SJCRH30 (cell line): ENCODE measurements around the gene NMB. TPM values are rescaled to one million over a fixed set of nuclear protein-coding genes. Genes with fewer than 3 reads are reported as not detected.
"Not testable (repeated sequence)": the region's sequence is repeated elsewhere in the genome, so short reads cannot be mapped to it uniquely, and the experiment has no call there.

Experiments
- DNase-seq, 2 experiments: peaks; one replicate each; pipeline ENCODE4 v3.0.0-alpha.2; 2015 to 2020
- H3K27ac ChIP-seq: fragments of 250-450 bp; sonication (Bioruptor Pico); 2 replicates; pipeline ENCODE4 v1.5.1; 2020; ENCODE audit warnings: mild to moderate bottlenecking, moderate library complexity
- H3K27me3 ChIP-seq: fragments of 250-450 bp; sonication (Bioruptor Pico); 2 replicates; pipeline ENCODE4 v1.5.1; 2020; ENCODE audit warnings: mild to moderate bottlenecking, moderate library complexity
- H3K36me3 ChIP-seq: fragments of 250-450 bp; sonication (Bioruptor Pico); 2 replicates; pipeline ENCODE4 v1.5.1; 2020; ENCODE audit warnings: mild to moderate bottlenecking, moderate library complexity
- H3K4me1 ChIP-seq: fragments of 250-450 bp; sonication (Bioruptor Pico); 2 replicates; pipeline ENCODE4 v1.5.1; 2020; ENCODE audit warnings: mild to moderate bottlenecking, moderate library complexity
- H3K4me3 ChIP-seq: fragments of 250-450 bp; sonication (Bioruptor Pico); 2 replicates; pipeline ENCODE4 v1.5.1; 2020; ENCODE audit warnings: mild to moderate bottlenecking, moderate library complexity
- H3K9me3 ChIP-seq: fragments of 250-450 bp; sonication (Bioruptor Pico); replicated peaks from 2 replicates; pipeline ENCODE4 v1.5.1; 2020; ENCODE audit warnings: mild to moderate bottlenecking, moderate library complexity
- total RNA-seq: library from RNA; depleted of rRNA; stranded (reverse); fragments of >200 nt; shearing (Covaris generic); gene quantifications from 2 replicates; pipeline ENCODE4 v1.2.3, GENCODE V29; 2014; rRNA removed

Gene NMB
- 4.2 and 4.4 TPM in 2 replicates for total RNA-seq

GRCh38 chr15:84658080-84658787 lies at the start of gene NMB:
Gene NMB, minus strand, starts transcription at chr15:84658199. Its CDS starts 47 bp downstream, at chr15:84658152.
- no peaks in the 10 kb centered on the region for H3K9me3 ChIP-seq
- peak; percentile 81 to 83 for DNase-seq
- H3K4me3 ChIP-seq, result peak within 1 kb of the TSS; percentile 61
- no peaks in the 10 kb centered on the region for H3K27me3 ChIP-seq
- H3K27ac ChIP-seq, result peak within 1 kb of the TSS; percentile 47
- peaks cover 4% of the 10 kb centered on the region for H3K4me1 ChIP-seq
- no peaks in the 10 kb centered on the region for H3K36me3 ChIP-seq

GRCh38 chr15:84703808-84704207 lies 45.8 kb upstream of the NMB start:
- Histone ChIP-seq H3K9me3 (no peaks in the 10 kb centered on the region), H3K4me1 (no peaks in the 10 kb centered on the region), H3K4me3 (no peak overlapping the region), H3K27me3 (no peaks in the 10 kb centered on the region), H3K27ac (no peak overlapping the region), H3K36me3 (peaks cover 24% of the 10 kb centered on the region)
- DNase-seq, result no peak

DNA sequence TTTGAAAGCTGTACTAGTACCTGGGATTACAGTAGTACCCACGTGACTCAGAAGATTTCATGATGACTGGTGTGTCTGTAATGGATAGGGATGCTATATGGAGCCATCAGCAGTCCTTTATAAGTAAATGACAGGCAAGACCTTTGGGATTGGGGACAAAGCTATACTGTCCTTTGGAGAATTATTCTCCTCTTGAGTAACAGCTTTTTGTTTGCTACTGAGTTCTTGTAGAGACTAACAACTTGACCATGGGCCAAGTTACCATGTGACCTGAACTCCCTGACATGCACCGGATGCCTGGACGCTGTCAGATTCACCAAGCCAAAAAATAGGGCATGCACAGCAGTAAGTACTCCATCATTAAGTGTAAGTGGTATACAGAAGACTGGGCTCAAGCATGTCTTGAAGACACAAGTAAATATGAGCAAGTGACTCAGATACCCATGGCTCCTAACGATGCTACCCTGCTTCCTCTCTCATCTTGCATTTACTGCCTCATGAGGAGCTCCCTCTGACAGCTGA lies 45.0 kb upstream of the NMB start:
- Histone ChIP-seq H3K27me3 (no peaks in the 10 kb centered on the region; the same call in 1 of the 2 replicates), H3K9me3 (no peaks in the 10 kb centered on the region), H3K4me1 (no peaks in the 10 kb centered on the region), H3K27ac (no peak overlapping the region), H3K4me3 (no peak overlapping the region), H3K36me3 (peaks cover 24% of the 10 kb centered on the region)
- no peak for DNase-seq

GRCh38 chr15:84699538-84700191 lies 41.7 kb upstream of the NMB start:
- Histone ChIP-seq H3K27ac (no peak overlapping the region), H3K27me3 (no peaks in the 10 kb centered on the region; the same call in 1 of the 2 replicates), H3K36me3 (peaks cover 16% of the 10 kb centered on the region; the same call in 1 of the 2 replicates), H3K4me1 (no peaks in the 10 kb centered on the region), H3K4me3 (no peak overlapping the region), H3K9me3 (no peaks in the 10 kb centered on the region)
- DNase-seq, result no peak

GRCh38 chr15:84697236-84697990 lies 39.4 kb upstream of the NMB start:
- Histone ChIP-seq H3K27ac (no peak overlapping the region), H3K27me3 (no peaks in the 10 kb centered on the region; the same call in 1 of the 2 replicates), H3K4me1 (no peaks in the 10 kb centered on the region), H3K9me3 (no peaks in the 10 kb centered on the region), H3K36me3 (peaks cover 8% of the 10 kb centered on the region), H3K4me3 (no peak overlapping the region)
- no peak for DNase-seq

DNA sequence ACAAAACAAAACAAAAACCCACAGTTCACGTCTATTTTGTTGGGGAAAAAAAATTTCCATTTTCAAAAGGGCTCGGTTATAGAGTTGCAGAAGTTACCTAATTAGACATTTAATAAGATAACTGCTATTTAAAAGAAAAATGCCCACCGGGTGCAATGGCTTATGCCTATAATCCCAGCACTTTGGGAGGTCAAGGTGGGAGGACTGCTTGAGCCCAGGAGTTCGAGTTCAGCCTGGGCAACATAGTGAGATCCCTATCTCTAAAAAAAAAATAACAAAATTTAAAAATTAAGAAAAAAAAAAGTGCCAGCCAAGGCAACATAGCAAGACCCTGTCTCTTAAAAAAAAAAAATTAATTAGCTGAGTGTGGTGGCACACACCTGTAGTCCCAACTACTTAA lies 38.8 kb upstream of the NMB start:
- Histone ChIP-seq H3K36me3 (peaks cover 11% of the 10 kb centered on the region; the same call in 1 of the 2 replicates), H3K27me3 (no peaks in the 10 kb centered on the region; the same call in 1 of the 2 replicates), H3K27ac (no peak overlapping the region), H3K4me3 (no peak overlapping the region), H3K9me3 (no peaks in the 10 kb centered on the region), H3K4me1 (no peaks in the 10 kb centered on the region)
- DNase-seq, result no peak

- H3K4me1 ChIP-seq, result no peaks in the 10 kb centered on the region
- no peaks in the 10 kb centered on the region for H3K27me3 ChIP-seq
- H3K36me3 ChIP-seq, result peaks cover 52% of the 10 kb centered on the region
- no peak overlapping the region for H3K27ac ChIP-seq
- no peaks in the 10 kb centered on the region for H3K9me3 ChIP-seq
- no peak for DNase-seq
- no peak overlapping the region for H3K4me3 ChIP-seq
These were observed 32.3 kb upstream of the NMB start for GRCh38 chr15:84690342-84690741.

DNA sequence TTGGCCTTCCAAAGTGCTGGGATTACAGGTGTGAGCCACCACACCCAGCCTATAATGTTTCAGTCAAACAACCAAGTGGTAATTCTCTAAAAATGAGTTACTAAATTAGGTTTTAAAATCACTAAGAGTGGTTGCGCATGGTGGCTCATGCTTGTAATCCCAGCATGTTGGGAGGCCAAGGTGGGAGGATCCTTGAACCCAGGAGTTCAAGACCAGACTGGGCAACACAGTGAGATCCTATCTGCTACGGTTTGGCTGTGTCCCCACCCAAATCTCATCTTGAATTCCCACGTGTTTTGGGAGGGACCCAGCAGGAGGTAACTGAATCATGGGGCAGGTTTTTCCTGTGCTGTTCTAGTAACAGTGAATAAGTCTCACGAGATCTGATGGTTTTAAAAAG lies 31.9 kb upstream of the NMB start:
- H3K36me3 ChIP-seq, result peaks cover 54% of the 10 kb centered on the region
- DNase-seq, result no peak
- no peak overlapping the region for H3K4me3 ChIP-seq

GRCh38 chr15:84686446-84686845 lies 28.4 kb upstream of the NMB start:
- not testable (repeated sequence) for H3K9me3 ChIP-seq, DNase-seq, H3K4me1 ChIP-seq, H3K27me3 ChIP-seq, H3K27ac ChIP-seq, H3K4me3 ChIP-seq
- H3K36me3 ChIP-seq, result peaks cover 61% of the 10 kb centered on the region

More for the DNA sequence above, 31.9 kb upstream of the NMB start:
- Histone ChIP-seq H3K4me1 (no peaks in the 10 kb centered on the region), H3K27me3 (no peaks in the 10 kb centered on the region), H3K9me3 (no peaks in the 10 kb centered on the region), H3K27ac (no peak overlapping the region)

DNA sequence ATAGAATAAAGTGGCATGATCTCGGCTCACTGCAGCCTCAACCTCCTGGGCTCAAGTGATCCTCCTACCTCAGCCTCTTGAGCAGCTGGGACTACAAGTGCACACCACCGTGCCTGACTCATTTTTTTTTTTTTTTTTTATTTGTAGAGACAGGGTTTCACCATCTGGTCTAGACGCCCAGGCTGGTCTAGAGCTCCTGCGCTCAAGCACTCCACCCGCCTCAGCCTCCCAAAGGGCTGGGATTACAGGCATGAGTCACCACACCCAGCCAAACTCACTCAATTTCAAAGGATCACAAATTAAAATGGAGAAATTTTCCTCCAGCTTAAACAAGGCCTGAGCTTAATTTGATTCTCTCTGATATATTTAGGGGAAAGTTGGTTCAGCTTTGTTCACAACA lies 27.3 kb upstream of the NMB start:
- Histone ChIP-seq H3K36me3 (peaks cover 62% of the 10 kb centered on the region), H3K27me3 (no peaks in the 10 kb centered on the region), H3K27ac (no peak overlapping the region), H3K9me3 (no peaks in the 10 kb centered on the region), H3K4me1 (no peaks in the 10 kb centered on the region), H3K4me3 (no peak overlapping the region)
- DNase-seq, result peak; percentile 47 to 55

DNA sequence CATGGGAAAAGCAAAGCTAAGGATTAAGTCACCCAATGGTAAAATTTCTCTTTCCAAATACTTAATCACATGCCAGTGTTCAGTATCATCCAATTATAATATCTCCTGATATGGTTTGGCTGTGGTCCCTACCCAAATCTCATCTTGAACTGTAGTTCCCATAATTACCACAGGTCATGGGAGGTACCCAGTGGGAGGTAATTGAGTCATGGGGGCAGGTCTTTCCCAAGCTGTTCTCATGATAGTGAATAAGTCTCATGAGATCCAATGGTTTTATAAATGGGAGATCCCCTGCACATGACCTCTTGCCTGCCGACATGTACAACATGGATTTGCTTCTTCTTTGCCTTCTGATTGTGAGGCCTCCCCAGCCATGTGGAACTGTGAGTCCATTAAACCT lies 26.1 kb upstream of the NMB start:
- Histone ChIP-seq H3K4me1 (no peaks in the 10 kb centered on the region), H3K36me3 (peaks cover 63% of the 10 kb centered on the region), H3K9me3 (no peaks in the 10 kb centered on the region), H3K4me3 (no peak overlapping the region), H3K27me3 (no peaks in the 10 kb centered on the region), H3K27ac (no peak overlapping the region)
- DNase-seq, result no peak

- Histone ChIP-seq H3K27me3 (no peaks in the 10 kb centered on the region), H3K4me3 (no peak overlapping the region), H3K27ac (no peak overlapping the region), H3K9me3 (no peaks in the 10 kb centered on the region), H3K36me3 (peaks cover 54% of the 10 kb centered on the region), H3K4me1 (no peaks in the 10 kb centered on the region)
- no peak for DNase-seq
These were observed 23.8 kb upstream of the NMB start for GRCh38 chr15:84681831-84682230.

DNA sequence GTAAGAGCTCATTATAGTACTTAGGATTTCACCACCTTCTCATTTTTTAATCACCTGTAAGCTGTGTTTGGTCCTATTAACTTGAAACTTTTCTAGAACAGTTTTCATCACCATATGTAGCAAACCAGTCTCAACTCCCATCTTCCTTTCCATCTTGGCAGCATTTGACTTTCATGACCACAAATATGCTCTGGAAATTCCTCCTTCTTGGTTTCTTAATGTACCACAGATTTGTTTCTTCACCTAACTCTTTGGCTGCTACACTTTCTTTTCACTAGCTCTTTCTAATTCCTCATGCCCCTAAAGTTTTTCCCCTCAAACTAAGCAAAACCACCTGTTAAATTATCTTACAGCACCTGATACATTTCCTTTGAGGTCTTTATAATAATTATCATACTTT lies 13.2 kb upstream of the NMB start:
- Histone ChIP-seq H3K4me3 (no peak overlapping the region), H3K36me3 (peaks cover 66% of the 10 kb centered on the region), H3K27ac (no peak overlapping the region), H3K27me3 (no peaks in the 10 kb centered on the region), H3K9me3 (no peaks in the 10 kb centered on the region), H3K4me1 (no peaks in the 10 kb centered on the region)
- no peak for DNase-seq

GRCh38 chr15:84669726-84670125 lies 11.7 kb upstream of the NMB start:
- H3K4me3 ChIP-seq, result no peak overlapping the region
- H3K9me3 ChIP-seq, result no peaks in the 10 kb centered on the region
- H3K27me3 ChIP-seq, result no peaks in the 10 kb centered on the region
- no peaks in the 10 kb centered on the region for H3K4me1 ChIP-seq
- no peak for DNase-seq
- H3K27ac ChIP-seq, result no peak overlapping the region
- H3K36me3 ChIP-seq, result peaks cover 66% of the 10 kb centered on the region
